Left lobe of liver (tissue), 1 donor: ENCODE data around the gene CCNJ. TPM values are rescaled to one million over a fixed set of nuclear protein-coding genes. Genes with fewer than 3 reads are reported as not detected.

Experiments
- total RNA-seq: library from RNA; stranded (reverse); gene quantifications from one replicate; pipeline ENCODE4 v1.2.1, GENCODE V29; 2021
- donor health status: DM: no; HTN: yes; CAD: no.

CCNJ gene
- total RNA-seq, 1 donor from 2014 or later, result 1.7 TPM

Other genes with a start within 250 kb of the CCNJ start
- 0.10 TPM for gene CC2D2B, start 135.6 kb upstream of the CCNJ start, total RNA-seq
- 8.7 TPM for gene ZNF518A, start 86.7 kb downstream of the CCNJ start, total RNA-seq
- gene BLNK, start 228.0 kb downstream of the CCNJ start, total RNA-seq, result 9.3 TPM